RKO (cell line): ENCODE results near the gene KBTBD2.
"Not testable (repeated sequence)": the region's sequence is repeated elsewhere in the genome, so short reads cannot be mapped to it uniquely, and the experiment has no call there.

Source experiments
- DNase-seq: peaks from one replicate; pipeline ENCODE4 v3.0.0-alpha.2; 2016; ENCODE audit warnings: low spot score

Gene KBTBD2

GRCh38 chr7:32891043-32891799 lies at the start of gene KBTBD2:
KBTBD2 (minus strand) TSS chr7:32891760; CDS start chr7:32879604, 12,156 bp downstream.
- DNase-seq, result peak; percentile 84

DNA sequence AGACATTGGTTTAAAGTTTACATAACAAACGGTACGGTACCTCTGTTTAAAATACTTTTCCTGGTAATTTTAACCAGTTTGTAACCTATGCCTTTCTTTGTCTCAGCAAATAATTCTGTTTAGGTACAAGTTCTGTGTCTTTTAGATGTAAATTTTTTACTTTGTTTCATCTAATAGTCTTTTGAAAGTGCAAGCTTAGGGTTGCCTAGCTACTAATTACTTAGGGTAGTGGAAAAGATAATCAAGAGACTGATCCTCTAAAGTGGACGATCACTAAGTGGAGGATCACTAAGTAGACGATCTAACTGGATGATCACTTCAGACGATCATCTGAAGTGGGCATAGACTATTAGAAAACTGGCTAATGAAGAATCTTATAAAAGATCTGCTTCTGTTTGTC lies 49.6 kb upstream of the KBTBD2 start:
- DNase-seq, result no peak

DNA sequence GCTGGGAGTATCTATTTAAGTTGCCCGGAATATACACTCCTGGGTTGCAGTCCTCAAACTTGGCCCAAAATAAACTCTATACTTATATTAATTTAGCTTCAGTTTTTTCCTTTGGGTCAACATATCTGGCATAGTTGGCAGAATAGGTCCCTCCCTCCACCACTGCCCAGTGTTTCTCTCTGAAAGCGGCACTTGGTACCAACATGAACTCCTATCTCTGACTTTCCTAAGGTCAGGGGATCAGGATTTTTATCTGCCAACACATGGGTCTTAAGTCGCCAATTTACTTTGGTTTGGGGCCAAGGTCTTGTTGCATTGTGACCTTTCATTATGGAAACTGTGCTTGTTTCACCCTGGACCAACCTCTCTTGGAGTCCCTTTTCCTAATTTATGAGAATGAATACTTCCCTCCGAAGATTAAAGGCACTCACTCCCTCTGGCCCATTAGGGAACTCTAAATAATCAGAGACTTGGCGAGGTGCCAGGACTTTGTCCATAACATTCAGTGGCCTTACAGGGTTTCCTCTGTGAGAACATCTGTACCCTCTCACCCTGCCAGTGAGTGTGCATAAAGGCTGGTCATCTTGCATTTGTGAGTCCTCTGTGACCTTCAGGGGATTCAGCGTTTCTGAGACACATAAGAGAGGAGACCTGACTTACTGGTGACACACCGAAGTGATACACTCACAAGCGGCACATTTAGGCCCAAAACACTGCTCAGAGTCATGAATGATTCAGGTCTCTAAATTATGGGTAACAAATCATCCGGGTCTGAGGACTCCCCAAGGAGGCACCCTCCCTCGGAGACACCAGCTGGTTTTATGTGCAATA lies 46.0 kb upstream of the KBTBD2 start:
- peak; percentile 96 for DNase-seq

GRCh38 chr7:32936689-32937088 lies 45.1 kb upstream of the KBTBD2 start:
- no peak for DNase-seq

DNA sequence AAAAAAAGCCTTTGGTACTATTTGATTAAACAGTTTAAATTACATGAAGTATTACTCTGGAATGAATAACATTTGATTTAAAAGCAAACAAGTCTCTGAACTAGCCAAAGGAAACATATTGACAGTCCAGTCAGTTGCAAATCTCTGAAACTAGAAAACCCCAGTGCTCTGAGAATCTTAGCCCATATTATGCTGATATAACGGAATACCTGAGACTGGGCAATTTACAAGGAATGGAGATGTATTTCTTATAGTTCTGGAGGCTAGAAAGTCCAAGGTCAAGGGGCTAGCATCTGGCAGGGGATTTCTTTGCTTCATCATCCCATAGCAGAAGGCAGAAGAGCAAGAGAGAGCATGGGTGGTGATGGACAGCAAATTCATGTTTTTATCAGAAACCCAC lies 44.0 kb upstream of the KBTBD2 start:
- DNase-seq, result no peak

DNA sequence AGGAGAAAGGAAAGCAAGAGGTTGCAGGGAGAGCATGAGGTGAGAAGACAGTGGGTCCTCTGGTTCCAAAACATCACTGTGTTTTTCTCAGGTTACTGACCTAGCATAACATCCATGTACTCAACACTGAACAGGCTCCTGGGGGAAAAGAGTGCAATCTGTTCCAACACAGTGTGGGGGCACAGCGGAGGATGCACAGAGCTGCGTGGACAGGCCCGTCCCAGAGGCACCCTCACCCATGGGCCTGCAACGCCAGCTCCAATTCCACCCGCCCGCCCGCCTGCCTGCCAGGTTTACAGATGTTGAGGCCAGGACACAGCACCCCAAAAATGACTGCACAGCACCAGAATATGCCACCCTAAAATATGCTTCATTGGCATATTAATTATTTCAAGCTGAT lies 38.8 kb upstream of the KBTBD2 start:
- DNase-seq, result no peak

DNA sequence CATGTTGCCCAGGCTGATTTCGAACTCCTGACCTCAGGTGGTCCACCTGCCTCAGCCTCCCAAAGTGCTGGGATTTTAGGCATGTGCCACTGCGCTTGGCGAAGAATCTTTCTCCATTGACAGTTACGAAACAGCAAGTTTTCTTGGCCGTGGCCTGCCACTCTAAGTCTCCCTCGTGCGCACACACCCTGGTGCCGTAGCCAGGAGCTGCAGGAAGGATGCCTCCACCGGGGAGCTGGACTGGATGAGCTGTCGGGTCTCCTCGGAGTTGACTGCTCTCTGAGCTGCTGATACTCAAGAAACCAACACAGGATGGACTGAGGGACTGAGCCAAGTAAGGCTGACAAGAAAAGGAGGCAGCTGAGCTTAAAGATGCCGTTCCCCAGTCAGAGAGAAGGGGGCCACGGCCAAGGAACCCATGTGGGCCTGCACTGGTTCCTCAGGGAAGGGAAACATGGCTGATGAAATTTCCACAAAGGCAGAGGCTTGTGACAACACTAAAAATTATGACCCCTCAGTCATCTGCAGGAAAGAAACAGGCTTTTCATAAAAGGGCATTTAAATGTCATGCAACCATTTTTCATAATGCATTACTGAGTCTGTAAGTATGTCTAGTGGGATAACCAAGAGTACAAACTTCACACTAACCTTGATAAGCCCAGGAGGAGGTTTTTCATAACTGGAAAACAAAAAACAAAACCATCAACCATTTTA lies 38.0 kb upstream of the KBTBD2 start:
- no peak for DNase-seq

DNA sequence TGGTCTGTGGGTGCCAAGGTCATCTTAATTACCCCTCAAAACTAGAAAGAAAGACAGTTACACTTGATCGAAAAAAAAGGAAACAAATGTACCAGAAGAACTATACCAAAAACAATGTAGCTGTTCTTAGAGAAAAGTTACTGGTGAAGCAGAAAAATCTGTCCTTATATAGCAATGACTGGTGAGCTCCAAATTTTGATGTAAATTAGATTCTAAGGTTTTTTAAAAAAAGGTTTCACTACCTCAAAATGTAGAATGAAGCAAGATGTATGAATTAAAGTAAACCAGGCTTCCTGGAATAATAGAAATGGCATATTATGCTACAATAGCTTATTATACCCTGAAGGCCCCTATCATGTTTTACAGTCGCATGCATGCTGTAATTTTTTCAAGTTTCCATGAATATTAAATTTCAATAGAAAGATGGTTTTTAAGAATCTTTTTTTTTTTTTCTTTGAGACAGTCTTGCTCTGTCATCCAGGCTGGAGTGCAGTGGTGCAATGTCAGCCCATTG lies 37.3 kb upstream of the KBTBD2 start:
- DNase-seq, result no peak

- DNase-seq, result no peak
These were observed 30.3 kb upstream of the KBTBD2 start for GRCh38 chr7:32921896-32922295.

GRCh38 chr7:32916994-32917393 lies 25.4 kb upstream of the KBTBD2 start:
- DNase-seq, result not testable (repeated sequence)

DNA sequence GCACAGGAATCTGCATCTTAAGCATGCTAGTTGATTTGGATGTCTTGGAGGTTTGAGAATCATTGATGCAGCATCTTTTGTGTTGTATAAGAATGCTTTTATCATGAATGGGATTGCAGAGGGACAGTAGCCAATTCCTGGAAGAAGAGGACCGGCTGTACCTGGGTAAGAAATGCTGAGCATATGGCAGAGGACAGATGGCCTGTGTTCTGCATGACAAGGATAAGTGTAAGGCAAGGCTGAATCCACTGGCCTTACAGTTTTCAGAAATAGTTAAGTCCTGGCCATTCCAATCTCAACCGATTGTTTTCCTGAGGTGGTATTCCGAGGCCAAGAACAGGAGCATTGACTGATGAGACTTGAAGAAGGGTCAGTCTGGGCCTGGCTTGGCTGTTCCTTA lies 24.4 kb upstream of the KBTBD2 start:
- DNase-seq, result no peak

GRCh38 chr7:32915041-32915536 lies 23.5 kb upstream of the KBTBD2 start:
- DNase-seq, result no peak

DNA sequence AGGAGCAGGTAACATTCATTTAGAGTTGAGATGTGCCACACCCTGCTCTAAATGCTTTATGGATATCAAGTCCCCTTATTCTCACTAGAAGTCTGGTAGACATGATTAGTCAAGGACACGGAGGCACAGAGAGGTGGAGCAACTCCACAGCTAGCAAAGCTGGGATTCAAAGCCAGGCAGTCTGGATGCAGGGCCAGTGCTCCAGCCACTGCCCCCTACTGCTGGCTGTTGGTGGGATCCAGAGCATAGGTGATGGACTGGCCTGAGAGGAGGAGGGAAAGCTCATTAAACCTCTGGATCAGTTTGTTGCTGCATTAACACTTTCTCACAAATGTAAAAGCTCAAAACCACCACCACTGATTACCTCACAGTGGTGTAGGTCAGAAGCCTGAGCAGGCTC lies 22.6 kb upstream of the KBTBD2 start:
- no peak for DNase-seq

GRCh38 chr7:32910195-32910594 lies 18.6 kb upstream of the KBTBD2 start:
- no peak for DNase-seq

DNA sequence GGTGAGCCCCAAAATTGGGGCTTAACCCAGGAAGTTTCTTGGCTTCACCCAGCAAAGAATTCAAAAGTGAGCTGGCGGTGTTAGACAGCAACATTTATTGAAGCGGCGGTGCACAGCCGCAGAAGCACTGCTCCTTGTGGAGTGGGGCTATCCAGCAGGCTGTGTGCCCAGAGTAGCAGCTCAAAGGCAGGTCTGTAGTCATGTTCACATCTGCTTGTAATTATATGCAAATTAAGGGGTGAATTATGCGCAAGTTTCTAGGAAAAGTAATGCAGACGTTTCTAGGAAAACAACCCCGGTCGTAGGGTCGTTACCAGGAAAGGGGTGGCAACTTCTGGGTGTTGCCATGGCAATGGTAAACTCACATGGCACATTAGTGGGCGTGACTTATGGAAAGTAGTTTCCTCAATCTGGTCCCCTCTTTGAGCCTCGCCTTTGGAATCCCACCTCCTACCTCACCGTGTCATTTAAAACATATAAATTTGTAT lies 13.7 kb upstream of the KBTBD2 start:
- peak; percentile 77 for DNase-seq

DNA sequence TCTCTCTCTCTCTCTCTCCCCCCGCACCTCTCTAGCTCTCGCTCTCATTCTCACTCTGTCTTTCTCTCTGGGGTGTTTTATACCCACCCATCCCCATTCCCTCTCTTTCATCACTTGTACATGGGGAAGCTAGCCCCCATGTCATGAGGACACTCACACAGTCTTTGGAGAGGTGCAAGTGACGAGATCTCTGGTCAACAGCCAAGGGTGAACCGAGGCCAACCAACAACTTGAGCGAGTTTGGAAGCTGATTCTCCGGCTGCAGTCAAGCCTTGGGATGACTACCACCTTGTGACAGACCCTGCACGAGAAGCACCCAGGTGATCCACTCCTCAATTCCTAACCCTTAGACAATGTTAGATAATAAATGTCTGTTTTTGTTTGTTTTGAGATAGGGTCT lies 10.1 kb upstream of the KBTBD2 start:
- no peak for DNase-seq

DNA sequence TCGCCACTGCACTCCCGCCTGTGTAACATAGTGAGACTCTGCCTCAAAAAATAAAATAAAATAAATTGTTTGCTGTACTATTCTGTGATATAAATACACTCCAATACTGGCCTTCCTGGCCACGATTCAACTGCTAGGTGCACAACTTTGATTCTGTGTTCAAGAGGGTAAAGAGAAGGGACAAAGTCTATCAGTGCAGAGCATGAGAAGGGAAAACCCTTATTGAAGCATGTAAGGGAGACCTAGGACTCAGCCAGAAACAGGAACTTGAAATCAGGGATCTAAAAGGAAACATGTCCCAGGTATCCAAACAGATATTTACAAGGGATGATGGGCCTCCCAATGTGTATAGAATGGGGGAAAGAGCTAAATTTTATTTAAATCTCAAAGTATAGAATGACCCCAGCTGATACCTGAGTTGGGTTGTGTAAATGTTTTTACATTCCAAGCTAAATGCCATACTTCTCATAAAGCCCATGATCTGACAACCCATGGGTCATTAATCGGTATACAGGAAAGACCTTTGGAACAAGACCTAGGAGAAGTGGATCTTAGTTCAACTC lies 9.0 kb upstream of the KBTBD2 start:
- DNase-seq, result no peak

GRCh38 chr7:32897376-32897775 lies 5.8 kb upstream of the KBTBD2 start:
- not testable (repeated sequence) for DNase-seq

GRCh38 chr7:32896564-32897347 lies 5.2 kb upstream of the KBTBD2 start:
- no peak for DNase-seq

GRCh38 chr7:32894171-32894570 lies 2.6 kb upstream of the KBTBD2 start:
- no peak for DNase-seq

DNA sequence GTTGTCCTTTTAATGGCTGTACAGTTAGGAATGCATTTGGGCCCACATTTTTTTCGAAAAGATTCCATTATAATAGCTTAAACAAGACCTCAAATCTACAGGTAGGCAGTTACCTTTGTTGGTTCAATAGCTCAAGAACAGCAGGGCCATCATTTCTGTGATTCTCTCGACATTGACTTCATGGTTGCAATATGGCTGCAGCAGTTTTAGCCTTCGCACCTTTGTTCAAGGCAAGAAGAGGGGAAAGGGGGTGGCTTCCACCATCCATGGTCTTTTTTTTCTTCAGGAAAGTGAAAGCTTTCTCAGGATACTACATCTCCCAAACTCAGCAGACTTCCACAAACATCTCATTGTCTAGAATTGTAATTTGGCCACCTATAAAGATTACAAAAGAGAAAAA lies 2.2 kb upstream of the KBTBD2 start:
- DNase-seq, result no peak
